ENCODE results near the gene SLC35B2.

The SLC35B2 gene

GRCh38 chr6:44245912-44246662 lies 11.2 kb downstream of the SLC35B2 start:
- H3K4me1 ChIP-seq (ENCODE audit: low read depth, poor library complexity, severe bottlenecking) = peaks cover 40% of the 10 kb centered on the region
- no peak overlapping the region for H3K4me3 ChIP-seq (IDR thresholded peaks at IDR 0.05; ENCODE audit: insufficient read depth, low read depth, low read length)
- peak overlapping the region; percentile 61 for H3K4me2 ChIP-seq
- no peak for TF ChIP-seq CTCF (conservative IDR thresholded peaks at IDR 0.05; ENCODE audit: low read depth, low read length)
- peaks cover 35% of the 10 kb centered on the region; the same call in 1 of the 2 replicates for H3K36me3 ChIP-seq (ENCODE audit: insufficient read depth)
- H3K9ac ChIP-seq = peak overlapping the region; percentile 98
- peak overlapping the region; percentile 63 for H2AFZ ChIP-seq (ENCODE audit: low read depth)
- peaks cover 38% of the 10 kb centered on the region for H4K20me1 ChIP-seq (ENCODE audit: insufficient read depth)
- peak overlapping the region; percentile 91 for H3K27ac ChIP-seq
- peaks cover 42% of the 10 kb centered on the region for H3K79me2 ChIP-seq (ENCODE audit: insufficient read depth, low read depth)
- no peaks in the 10 kb centered on the region for H3K27me3 ChIP-seq (ENCODE audit: insufficient read depth, low read depth)

GRCh38 chr6:44245391-44245911 lies 11.9 kb downstream of the SLC35B2 start:
- Histone ChIP-seq H4K20me1 (ENCODE audit: insufficient read depth) (peaks cover 31% of the 10 kb centered on the region), H3K4me2 (peak overlapping the region; percentile 61), H3K4me3 (IDR thresholded peaks at IDR 0.05; ENCODE audit: insufficient read depth, low read depth, low read length) (no peak overlapping the region), H3K9ac (peak overlapping the region; percentile 98; the same call in 1 of the 2 replicates), H3K27me3 (ENCODE audit: insufficient read depth, low read depth) (no peaks in the 10 kb centered on the region), H3K36me3 (ENCODE audit: insufficient read depth) (peaks cover 28% of the 10 kb centered on the region; the same call in 1 of the 2 replicates), H2AFZ (ENCODE audit: low read depth) (peak overlapping the region; percentile 63), H3K79me2 (ENCODE audit: insufficient read depth, low read depth) (peaks cover 36% of the 10 kb centered on the region), H3K27ac (no peak overlapping the region), H3K4me1 (ENCODE audit: low read depth, poor library complexity, severe bottlenecking) (peaks cover 34% of the 10 kb centered on the region)
- no peak for TF ChIP-seq CTCF (conservative IDR thresholded peaks at IDR 0.05; ENCODE audit: low read depth, low read length)

GRCh38 chr6:44243345-44243744 lies 14.0 kb downstream of the SLC35B2 start:
- H3K4me1 ChIP-seq (ENCODE audit: low read depth, poor library complexity, severe bottlenecking) = peaks cover 17% of the 10 kb centered on the region
- H4K20me1 ChIP-seq (ENCODE audit: insufficient read depth) = peaks cover 10% of the 10 kb centered on the region
- H3K27me3 ChIP-seq (ENCODE audit: insufficient read depth, low read depth) = no peaks in the 10 kb centered on the region
- H3K79me2 ChIP-seq (ENCODE audit: insufficient read depth, low read depth) = peaks cover 15% of the 10 kb centered on the region
- H3K36me3 ChIP-seq (ENCODE audit: insufficient read depth) = peaks cover 7% of the 10 kb centered on the region; the same call in 1 of the 2 replicates
- TF ChIP-seq CTCF (conservative IDR thresholded peaks at IDR 0.05; ENCODE audit: low read depth, low read length) = no peak
- H3K27ac ChIP-seq = no peak overlapping the region
- H3K9ac ChIP-seq = no peak overlapping the region
- H3K4me3 ChIP-seq (IDR thresholded peaks at IDR 0.05; ENCODE audit: insufficient read depth, low read depth, low read length) = no peak overlapping the region
- no peak overlapping the region for H2AFZ ChIP-seq (ENCODE audit: low read depth)
- H3K4me2 ChIP-seq = no peak overlapping the region

- Histone ChIP-seq H3K79me2 (ENCODE audit: insufficient read depth, low read depth) (no peaks in the 10 kb centered on the region), H3K4me2 (no peak overlapping the region), H3K9ac (no peak overlapping the region), H4K20me1 (ENCODE audit: insufficient read depth) (no peaks in the 10 kb centered on the region), H3K27ac (no peak overlapping the region), H3K36me3 (ENCODE audit: insufficient read depth) (no peaks in the 10 kb centered on the region), H3K4me1 (ENCODE audit: low read depth, poor library complexity, severe bottlenecking) (peaks cover 14% of the 10 kb centered on the region), H3K4me3 (IDR thresholded peaks at IDR 0.05; ENCODE audit: insufficient read depth, low read depth, low read length) (no peak overlapping the region), H3K27me3 (ENCODE audit: insufficient read depth, low read depth) (no peaks in the 10 kb centered on the region), H2AFZ (ENCODE audit: low read depth) (no peak overlapping the region)
- TF ChIP-seq CTCF (conservative IDR thresholded peaks at IDR 0.05; ENCODE audit: low read depth, low read length) = no peak
These were observed 18.5 kb downstream of the SLC35B2 start for GRCh38 chr6:44238687-44239350.
